SU-DHL-6 (cell line): Measurements from ENCODE around the gene ZNF385D.

ENCODE experiments used
- H2AFZ ChIP-seq: fragments of 200-600 bp; sonication (generic); 2 replicates; pipeline ENCODE4 v1.6.1; 2014; ENCODE audit warnings: low read depth, mild to moderate bottlenecking, moderate library complexity, mixed read lengths, antibody characterized with exemption, low read length; ENCODE audit not compliant: severe bottlenecking
- H3F3A ChIP-seq: fragments of 200-600 bp; shearing (Covaris generic); 2 replicates; pipeline ENCODE4 v1.6.0; 2016; ENCODE audit warnings: antibody characterized with exemption, mild to moderate bottlenecking; ENCODE audit not compliant: insufficient read depth
- H3K27ac ChIP-seq: fragments of 200-600 bp; sonication (generic); 2 replicates; pipeline ENCODE4 v1.5.1; 2016; ENCODE audit warnings: low read depth, mild to moderate bottlenecking, low read length, moderate library complexity, mixed read lengths
- H3K27me3 ChIP-seq: fragments of 200-600 bp; sonication (generic), shearing (Covaris generic); 2 replicates; pipeline ENCODE4 v1.6.0; 2014; ENCODE audit warnings: mild to moderate bottlenecking, low read length
- H3K36me3 ChIP-seq: fragments of 200-600 bp; sonication (generic); 2 replicates; pipeline ENCODE4 v1.6.1; 2014; ENCODE audit warnings: mild to moderate bottlenecking, low read length, mixed read lengths
- H3K4me2 ChIP-seq: fragments of 300-600, 200-600 bp; shearing (Covaris generic), sonication (generic); 2 replicates; pipeline ENCODE4 v1.6.0; 2014; ENCODE audit warnings: low read length, low read depth, mild to moderate bottlenecking; ENCODE audit not compliant: poor library complexity, severe bottlenecking
- H3K4me3 ChIP-seq: fragments of 200-600 bp; sonication (generic); 2 replicates; pipeline ENCODE4 v1.5.1; 2014; ENCODE audit warnings: antibody characterized with exemption, low read length, mild to moderate bottlenecking, mixed read lengths; ENCODE audit not compliant: insufficient read depth, poor library complexity, severe bottlenecking
- H3K79me2 ChIP-seq: fragments of 200-600 bp; sonication (generic); 2 replicates; pipeline ENCODE4 v1.6.1; 2014; ENCODE audit warnings: mild to moderate bottlenecking, low read length, moderate library complexity; ENCODE audit not compliant: insufficient read depth
- H3K9ac ChIP-seq: fragments of 200-600 bp; sonication (generic); 2 replicates; pipeline ENCODE4 v1.7.0; 2014; ENCODE audit warnings: mild to moderate bottlenecking, low read length
- H3K9me2 ChIP-seq: fragments of 200-600 bp; sonication (generic); replicated peaks from 2 replicates; pipeline ENCODE4 v1.6.1; 2014; ENCODE audit warnings: low read length; ENCODE audit not compliant: insufficient read depth
- H3K9me3 ChIP-seq: fragments of 200-600 bp; sonication (generic); 2 replicates; pipeline ENCODE4 v1.6.1; 2014; ENCODE audit warnings: low read length, mixed read lengths; ENCODE audit not compliant: insufficient read depth
- H4K20me1 ChIP-seq: fragments of 200-600 bp; sonication (generic); 2 replicates; pipeline ENCODE4 v1.6.1; 2014; ENCODE audit warnings: low read depth, mild to moderate bottlenecking, antibody characterized with exemption, low read length, moderate library complexity, mixed read lengths
- CTCF ChIP-seq: fragments of 200-600 bp; sonication (generic); IDR thresholded peaks from one replicate; pipeline ENCODE4 v1.5.1; 2017; ENCODE audit warnings: antibody characterized with exemption, mild to moderate bottlenecking, low read length, moderate library complexity; ENCODE audit not compliant: insufficient read depth, poor library complexity, severe bottlenecking
- EZH2phosphoT487 ChIP-seq: fragments of 200-600 bp; sonication (generic), shearing (Covaris generic); conservative IDR thresholded peaks from 2 replicates; pipeline ENCODE4 v1.6.1; 2018; ENCODE audit warnings: mild to moderate bottlenecking, antibody characterized with exemption, low read length, moderate library complexity, mixed read lengths

The ZNF385D gene

GRCh38 chr3:21729331-21729730 lies 21.7 kb downstream of the ZNF385D start:
- Histone ChIP-seq H3K27me3 (no peaks in the 10 kb centered on the region), H3K79me2 (no peaks in the 10 kb centered on the region), H3K4me3 (no peak overlapping the region), H3F3A (no peaks in the 10 kb centered on the region), H3K9me2 (no peaks in the 10 kb centered on the region), H3K36me3 (no peaks in the 10 kb centered on the region), H3K9ac (no peak overlapping the region), H2AFZ (no peak overlapping the region), H3K9me3 (no peaks in the 10 kb centered on the region), H4K20me1 (no peaks in the 10 kb centered on the region), H3K27ac (no peak overlapping the region), H3K4me2 (no peak overlapping the region)
- no peak for TF ChIP-seq CTCF

GRCh38 chr3:21722768-21723167 lies 28.2 kb downstream of the ZNF385D start:
- no peak overlapping the region for H3K4me2 ChIP-seq
- no peaks in the 10 kb centered on the region for H3K36me3 ChIP-seq
- TF ChIP-seq EZH2phosphoT487, result no peak
- H3F3A ChIP-seq, result no peaks in the 10 kb centered on the region
- H3K4me3 ChIP-seq, result no peak overlapping the region
- no peaks in the 10 kb centered on the region for H4K20me1 ChIP-seq
- no peaks in the 10 kb centered on the region for H3K9me3 ChIP-seq
- H3K9me2 ChIP-seq, result no peaks in the 10 kb centered on the region
- no peaks in the 10 kb centered on the region for H3K27me3 ChIP-seq
- H3K27ac ChIP-seq, result no peak overlapping the region
- no peak overlapping the region for H3K9ac ChIP-seq
- no peaks in the 10 kb centered on the region for H3K79me2 ChIP-seq
- H2AFZ ChIP-seq, result no peak overlapping the region

DNA sequence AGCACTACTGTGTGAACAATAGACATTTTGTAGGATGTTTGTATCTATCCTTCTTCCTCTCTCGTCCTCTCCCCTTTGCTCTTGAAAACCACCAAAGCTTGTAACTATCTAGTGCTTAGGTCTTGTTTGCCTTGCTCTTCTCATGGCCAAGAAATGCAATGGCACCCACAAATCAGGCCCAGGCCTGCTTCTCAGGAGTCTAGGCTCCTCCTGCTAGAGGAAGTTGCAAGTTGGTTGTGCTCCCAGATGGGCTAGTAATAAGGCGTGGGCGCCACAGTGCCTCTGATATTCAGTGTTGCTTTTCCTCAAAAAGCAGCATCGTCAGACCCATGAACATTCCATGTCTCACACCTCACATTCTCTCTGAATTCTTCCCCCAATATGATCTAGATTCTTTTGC lies 28.7 kb downstream of the ZNF385D start:
- Histone ChIP-seq H2AFZ (no peak overlapping the region), H3K4me2 (no peak overlapping the region)

More for the DNA sequence above, 28.7 kb downstream of the ZNF385D start:
- no peaks in the 10 kb centered on the region for H3K79me2 ChIP-seq
- H3K9ac ChIP-seq, result no peak overlapping the region
- H3F3A ChIP-seq, result no peaks in the 10 kb centered on the region
- H3K36me3 ChIP-seq, result no peaks in the 10 kb centered on the region
- no peak overlapping the region for H3K27ac ChIP-seq
- no peak for TF ChIP-seq EZH2phosphoT487
- TF ChIP-seq CTCF, result no peak
- no peaks in the 10 kb centered on the region for H3K9me3 ChIP-seq
- no peaks in the 10 kb centered on the region for H4K20me1 ChIP-seq
- no peaks in the 10 kb centered on the region for H3K27me3 ChIP-seq
- no peak overlapping the region for H3K4me3 ChIP-seq
- H3K9me2 ChIP-seq, result no peaks in the 10 kb centered on the region
